ENCODE measurements around the gene TOM1L1. TPM values are rescaled to one million over a fixed set of nuclear protein-coding genes. Genes with fewer than 3 reads are reported as not detected.

Gene TOM1L1
- total and polyA plus RNA-seq, 9 donors = 5.8 to 33.0 (median 8.9) TPM

DNA sequence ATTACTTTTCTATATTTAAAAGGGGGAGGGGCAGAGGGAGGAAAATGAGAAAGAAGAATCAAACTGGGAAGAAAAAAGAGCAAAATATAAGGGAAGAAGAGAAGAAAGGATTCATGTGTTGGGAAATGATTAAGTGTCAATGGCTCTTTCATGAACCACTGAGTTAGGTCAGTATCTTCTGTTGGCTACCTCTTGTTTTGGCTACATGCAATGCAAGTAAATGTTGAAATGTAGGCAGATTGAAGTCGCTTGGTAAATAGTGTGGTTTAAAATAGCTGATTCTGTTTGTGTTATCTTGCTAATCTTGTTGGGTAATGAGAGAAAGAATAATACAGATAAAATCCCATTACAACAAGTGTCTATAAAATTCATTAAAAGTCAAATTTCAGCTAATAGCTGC, 40.6 kb downstream of the TOM1L1 start:
- H3K27ac ChIP-seq = no peak overlapping the region
- no peaks in the 10 kb centered on the region for H3K36me3 ChIP-seq
- no peak for DNase-seq
- intact Hi-C loops (cut with DNase I) = no loop called here
- no peak overlapping the region for H3K4me3 ChIP-seq
- H3K27me3 ChIP-seq = no peaks in the 10 kb centered on the region
- no peaks in the 10 kb centered on the region for H3K9me3 ChIP-seq
- H3K4me1 ChIP-seq (ENCODE audit: insufficient read depth) = no peaks in the 10 kb centered on the region
- 93 to 94% (median 94%) methylated on average over 1 of the region's 1 CpG for WGBS, 3 donors
- TF ChIP-seq POLR2A (IDR thresholded peaks at IDR 0.05) (no peak), CTCF (IDR thresholded peaks at IDR 0.05) (no peak), EP300 (IDR thresholded peaks at IDR 0.05) (no peak)

- H3K9me3 ChIP-seq = no peaks in the 10 kb centered on the region
- H3K27me3 ChIP-seq = no peaks in the 10 kb centered on the region
- no peak overlapping the region for H3K27ac ChIP-seq
- DNase-seq = no peak
- no peak overlapping the region for H3K4me3 ChIP-seq
- no peak for TF ChIP-seq CTCF (IDR thresholded peaks at IDR 0.05)
- TF ChIP-seq POLR2A (IDR thresholded peaks at IDR 0.05) = no peak
- TF ChIP-seq EP300 (IDR thresholded peaks at IDR 0.05) = no peak
- intact Hi-C loops (cut with DNase I) = no loop called here
- H3K36me3 ChIP-seq = no peaks in the 10 kb centered on the region
- no peaks in the 10 kb centered on the region for H3K4me1 ChIP-seq (ENCODE audit: insufficient read depth)
- WGBS, 3 donors = 57 to 75% (median 67%) methylated on average over 1 of the region's 1 CpG
These were observed 44.1 kb downstream of the TOM1L1 start for GRCh38 chr17:54944796-54945195.

GRCh38 chr17:54945231-54945630, 44.6 kb downstream of the TOM1L1 start:
- TF ChIP-seq CTCF (IDR thresholded peaks at IDR 0.05) (no peak), POLR2A (IDR thresholded peaks at IDR 0.05) (no peak), EP300 (IDR thresholded peaks at IDR 0.05) (no peak)
- Histone ChIP-seq H3K27me3 (no peaks in the 10 kb centered on the region), H3K36me3 (no peaks in the 10 kb centered on the region), H3K27ac (no peak overlapping the region), H3K9me3 (no peaks in the 10 kb centered on the region), H3K4me3 (no peak overlapping the region), H3K4me1 (ENCODE audit: insufficient read depth) (no peaks in the 10 kb centered on the region)
- 61 to 68% (median 67%) methylated on average over 1 of the region's 1 CpG for WGBS, 3 donors
- DNase-seq = no peak
- intact Hi-C loops (cut with DNase I) = no loop called here

DNA sequence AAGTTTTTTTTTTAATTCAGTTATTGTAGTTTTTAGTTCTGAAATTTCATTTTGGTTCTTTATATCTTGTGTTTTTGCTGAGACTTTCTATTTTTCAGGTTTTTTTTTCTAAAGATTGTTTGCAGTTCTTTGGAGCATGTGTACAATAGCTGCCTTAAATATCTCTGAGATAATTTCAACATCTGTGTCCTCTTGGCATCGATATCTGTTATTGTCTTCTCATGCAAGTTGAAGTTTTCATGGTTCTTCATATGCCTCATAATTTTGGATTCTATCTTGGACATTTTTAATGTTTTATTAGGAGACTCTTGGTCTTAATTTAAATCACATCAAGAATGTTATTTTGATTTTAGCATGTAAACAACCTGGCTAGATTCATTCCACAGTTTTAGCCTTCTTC, 45.0 kb downstream of the TOM1L1 start:
- intact Hi-C loops (cut with DNase I) = no loop called here
- WGBS, 3 donors = 33 to 57% (median 42%) methylated on average over 1 of the region's 1 CpG
- no peak for TF ChIP-seq CTCF (IDR thresholded peaks at IDR 0.05)
- TF ChIP-seq EP300 (IDR thresholded peaks at IDR 0.05) = no peak
- TF ChIP-seq POLR2A (IDR thresholded peaks at IDR 0.05) = no peak
- Histone ChIP-seq H3K27me3 (no peaks in the 10 kb centered on the region), H3K9me3 (no peaks in the 10 kb centered on the region), H3K4me1 (ENCODE audit: insufficient read depth) (no peaks in the 10 kb centered on the region), H3K4me3 (no peak overlapping the region), H3K36me3 (no peaks in the 10 kb centered on the region), H3K27ac (no peak overlapping the region)
- DNase-seq = no peak

- no peak for DNase-seq
- H3K27ac ChIP-seq = no peak overlapping the region
- no peak overlapping the region for H3K4me3 ChIP-seq
- no peak for TF ChIP-seq POLR2A (IDR thresholded peaks at IDR 0.05)
- TF ChIP-seq EP300 (IDR thresholded peaks at IDR 0.05) = no peak
- no peak for TF ChIP-seq CTCF (IDR thresholded peaks at IDR 0.05)
- no peaks in the 10 kb centered on the region for H3K36me3 ChIP-seq
- no peaks in the 10 kb centered on the region for H3K4me1 ChIP-seq (ENCODE audit: insufficient read depth)
- no peaks in the 10 kb centered on the region for H3K9me3 ChIP-seq
- intact Hi-C loops (cut with DNase I) = no loop called here
- WGBS, 3 donors = 77 to 83% (median 82%) methylated on average over 2 of the region's 2 CpGs
- no peaks in the 10 kb centered on the region for H3K27me3 ChIP-seq
These were observed 46.7 kb downstream of the TOM1L1 start for GRCh38 chr17:54947396-54947795.
